Central memory CD8-positive, alpha-beta T cell (primary cell): Measurements from ENCODE around the gene MASP1.

Experiments
- ATAC-seq: fragments of 150-1000 bp; cut with Tn5 transposase; replicated peaks from 2 replicates; pipeline ENCODE4 v1.10.0; 2022; ENCODE audit warnings: mild to moderate bottlenecking, moderate FRiP score, moderate number of reproducible peaks; ENCODE audit not compliant: poor library complexity, severe bottlenecking; ENCODE audit errors: extremely low read depth
- DNase-seq, 2 donors: peaks; one replicate each; pipeline ENCODE4 v3.0.0; 2021; ENCODE audit warnings: low spot score in 2 of 2
- H3K27ac Mint-ChIP-seq: one replicate; pipeline ENCODE4 v1.8.0; 2022; ENCODE audit warnings: low read depth, mild to moderate bottlenecking, moderate library complexity, mixed read lengths
- H3K27me3 Mint-ChIP-seq: one replicate; pipeline ENCODE4 v1.8.0; 2022; ENCODE audit warnings: mixed read lengths
- H3K36me3 Mint-ChIP-seq: one replicate; pipeline ENCODE4 v1.8.0; 2022; ENCODE audit warnings: mild to moderate bottlenecking, moderate library complexity, mixed read lengths; ENCODE audit not compliant: insufficient read depth
- H3K4me1 Mint-ChIP-seq: one replicate; pipeline ENCODE4 v1.8.0; 2022; ENCODE audit warnings: mixed read lengths
- H3K4me3 Mint-ChIP-seq: one replicate; pipeline ENCODE4 v1.8.0; 2022; ENCODE audit warnings: mild to moderate bottlenecking, moderate library complexity, mixed read lengths
- H3K9me3 Mint-ChIP-seq: one replicate; pipeline ENCODE4 v1.8.0; 2022; ENCODE audit warnings: mixed read lengths

Gene MASP1

GRCh38 chr3:187269486-187269885 is 22.1 kb downstream of the MASP1 start:
- Mint-ChIP-seq H3K9me3 (no peaks in the 10 kb centered on the region), H3K27ac (no peak overlapping the region), H3K4me3 (no peak overlapping the region), H3K36me3 (no peaks in the 10 kb centered on the region), H3K4me1 (no peaks in the 10 kb centered on the region), H3K27me3 (peaks cover 44% of the 10 kb centered on the region)
- DNase-seq (no peak), ATAC-seq (no peak)

GRCh38 chr3:187267306-187267705 is 24.2 kb downstream of the MASP1 start:
- Mint-ChIP-seq H3K27me3 (peaks cover 59% of the 10 kb centered on the region), H3K9me3 (no peaks in the 10 kb centered on the region), H3K36me3 (no peaks in the 10 kb centered on the region), H3K4me1 (no peaks in the 10 kb centered on the region), H3K4me3 (no peak overlapping the region), H3K27ac (no peak overlapping the region)
- no peak for ATAC-seq
- no peak for DNase-seq

DNA sequence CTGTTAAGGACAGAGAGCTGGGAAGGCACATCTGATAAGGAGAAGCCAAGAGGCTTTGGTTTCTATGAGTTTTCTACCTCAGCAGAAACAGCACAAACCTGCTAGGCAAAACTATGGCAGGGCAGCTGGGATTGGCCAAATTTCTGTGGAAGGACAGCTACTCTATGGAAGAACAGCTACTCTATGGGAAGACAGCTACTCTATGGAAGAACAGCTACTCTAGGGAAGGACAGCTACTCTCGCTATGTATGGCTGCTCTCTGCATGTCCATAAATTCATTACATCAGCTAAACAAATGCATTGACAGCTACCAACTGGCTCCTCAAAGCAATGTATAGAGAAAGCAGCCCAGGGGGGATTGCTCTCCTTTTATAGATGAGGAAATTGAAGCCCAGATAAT is 24.8 kb downstream of the MASP1 start:
- Mint-ChIP-seq H3K27me3 (peaks cover 65% of the 10 kb centered on the region), H3K4me3 (no peak overlapping the region), H3K27ac (no peak overlapping the region), H3K9me3 (no peaks in the 10 kb centered on the region), H3K4me1 (no peaks in the 10 kb centered on the region), H3K36me3 (no peaks in the 10 kb centered on the region)
- ATAC-seq (no peak), DNase-seq (no peak)

DNA sequence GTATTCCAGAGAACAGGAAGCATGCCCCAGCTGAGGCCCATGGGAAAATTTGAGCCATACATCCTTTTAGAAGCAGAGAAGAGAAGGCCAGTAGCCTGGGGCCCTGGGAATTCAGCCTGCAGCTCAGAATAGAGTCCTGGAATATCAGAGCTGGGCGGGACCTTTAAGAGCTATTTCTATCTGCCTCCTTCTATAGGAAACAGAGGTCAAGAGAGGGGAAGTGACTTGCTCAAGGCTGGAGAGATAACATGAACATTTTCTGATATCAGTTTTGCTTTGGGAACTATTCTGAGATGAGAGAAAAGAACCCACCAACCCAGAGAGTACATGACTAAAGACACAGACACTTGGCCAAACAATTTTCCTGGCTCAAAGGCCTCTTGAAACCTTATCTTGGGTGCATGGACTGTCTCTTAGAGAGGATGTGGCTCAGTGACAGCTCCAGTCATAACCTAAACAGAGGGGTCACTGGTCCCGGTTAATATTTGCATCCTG is 26.0 kb downstream of the MASP1 start:
- Mint-ChIP-seq H3K4me3 (no peak overlapping the region), H3K27me3 (peaks cover 70% of the 10 kb centered on the region), H3K36me3 (no peaks in the 10 kb centered on the region), H3K9me3 (no peaks in the 10 kb centered on the region), H3K4me1 (no peaks in the 10 kb centered on the region), H3K27ac (no peak overlapping the region)
- DNase-seq (no peak), ATAC-seq (no peak)

- no peak for ATAC-seq
- Mint-ChIP-seq H3K36me3 (no peaks in the 10 kb centered on the region), H3K4me1 (no peaks in the 10 kb centered on the region), H3K27me3 (peaks cover 70% of the 10 kb centered on the region), H3K9me3 (no peaks in the 10 kb centered on the region), H3K4me3 (no peak overlapping the region), H3K27ac (no peak overlapping the region)
- no peak for DNase-seq
Observed at GRCh38 chr3:187264911-187265310, 26.6 kb downstream of the MASP1 start.

GRCh38 chr3:187264021-187264420 is 27.5 kb downstream of the MASP1 start:
- no peaks in the 10 kb centered on the region for H3K9me3 Mint-ChIP-seq
- ATAC-seq (no peak), DNase-seq (no peak)
- H3K27ac Mint-ChIP-seq = no peak overlapping the region
- H3K36me3 Mint-ChIP-seq = no peaks in the 10 kb centered on the region
- H3K4me1 Mint-ChIP-seq = no peaks in the 10 kb centered on the region
- no peak overlapping the region for H3K4me3 Mint-ChIP-seq
- H3K27me3 Mint-ChIP-seq = peaks cover 78% of the 10 kb centered on the region

GRCh38 chr3:187263270-187263669 is 28.3 kb downstream of the MASP1 start:
- no peak overlapping the region for H3K4me3 Mint-ChIP-seq
- H3K36me3 Mint-ChIP-seq = no peaks in the 10 kb centered on the region
- H3K27me3 Mint-ChIP-seq = peaks cover 84% of the 10 kb centered on the region
- no peak overlapping the region for H3K27ac Mint-ChIP-seq
- ATAC-seq = no peak
- H3K9me3 Mint-ChIP-seq = no peaks in the 10 kb centered on the region
- no peak for DNase-seq
- no peaks in the 10 kb centered on the region for H3K4me1 Mint-ChIP-seq

- H3K36me3 Mint-ChIP-seq = no peaks in the 10 kb centered on the region
- ATAC-seq = no peak
- no peak for DNase-seq
- H3K27ac Mint-ChIP-seq = no peak overlapping the region
- H3K4me1 Mint-ChIP-seq = no peaks in the 10 kb centered on the region
- H3K27me3 Mint-ChIP-seq = peaks cover 75% of the 10 kb centered on the region
- no peaks in the 10 kb centered on the region for H3K9me3 Mint-ChIP-seq
- no peak overlapping the region for H3K4me3 Mint-ChIP-seq
Observed at GRCh38 chr3:187262360-187262759, 29.2 kb downstream of the MASP1 start.

DNA sequence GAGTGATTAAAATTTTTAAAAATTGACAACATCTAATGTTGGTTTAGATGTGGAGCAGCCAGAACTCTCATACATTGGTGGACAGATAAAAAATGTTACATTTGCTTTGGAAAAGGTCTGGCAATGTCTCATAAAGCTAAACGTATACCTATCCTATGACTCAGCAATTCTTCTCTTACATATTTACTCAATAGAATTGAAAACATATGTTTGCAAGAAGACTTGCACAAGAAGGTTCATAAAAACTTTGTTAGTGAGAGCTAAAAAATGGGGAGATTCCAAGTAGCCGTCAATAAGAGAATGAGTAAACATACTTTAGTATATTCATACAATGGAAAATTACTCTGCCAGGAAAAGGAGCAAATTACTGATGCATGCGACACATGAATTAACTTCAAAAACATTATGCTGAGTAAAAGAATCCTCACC is 30.0 kb downstream of the MASP1 start:
- no peak for DNase-seq
- H3K4me3 Mint-ChIP-seq = no peak overlapping the region
- H3K36me3 Mint-ChIP-seq = no peaks in the 10 kb centered on the region
- no peaks in the 10 kb centered on the region for H3K9me3 Mint-ChIP-seq
- ATAC-seq = no peak
- H3K4me1 Mint-ChIP-seq = no peaks in the 10 kb centered on the region
- no peak overlapping the region for H3K27ac Mint-ChIP-seq
- peaks cover 71% of the 10 kb centered on the region for H3K27me3 Mint-ChIP-seq

DNA sequence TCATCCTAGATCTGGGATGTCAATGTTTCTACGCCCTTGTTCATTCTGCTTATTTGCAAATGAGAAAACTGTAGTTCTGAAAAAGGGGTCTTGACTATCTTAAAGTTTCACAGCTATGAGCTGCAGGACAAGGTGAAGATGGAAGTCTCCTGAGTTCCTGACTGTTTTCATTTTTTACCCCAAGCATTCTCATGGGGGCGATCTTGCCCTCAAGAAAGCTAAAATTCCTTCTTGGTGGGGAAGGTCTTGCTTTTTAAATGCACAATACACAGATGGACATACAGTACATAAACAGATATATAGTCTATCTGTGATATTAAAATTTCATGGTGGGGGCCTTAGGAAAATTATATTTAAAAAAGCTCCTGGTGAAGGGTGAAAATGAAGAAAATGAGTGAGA is 32.4 kb downstream of the MASP1 start:
- DNase-seq = no peak
- ATAC-seq = no peak
- peaks cover 50% of the 10 kb centered on the region for H3K27me3 Mint-ChIP-seq
- H3K27ac Mint-ChIP-seq = no peak overlapping the region
- H3K9me3 Mint-ChIP-seq = no peaks in the 10 kb centered on the region
- no peaks in the 10 kb centered on the region for H3K4me1 Mint-ChIP-seq
- no peak overlapping the region for H3K4me3 Mint-ChIP-seq
- H3K36me3 Mint-ChIP-seq = no peaks in the 10 kb centered on the region

DNA sequence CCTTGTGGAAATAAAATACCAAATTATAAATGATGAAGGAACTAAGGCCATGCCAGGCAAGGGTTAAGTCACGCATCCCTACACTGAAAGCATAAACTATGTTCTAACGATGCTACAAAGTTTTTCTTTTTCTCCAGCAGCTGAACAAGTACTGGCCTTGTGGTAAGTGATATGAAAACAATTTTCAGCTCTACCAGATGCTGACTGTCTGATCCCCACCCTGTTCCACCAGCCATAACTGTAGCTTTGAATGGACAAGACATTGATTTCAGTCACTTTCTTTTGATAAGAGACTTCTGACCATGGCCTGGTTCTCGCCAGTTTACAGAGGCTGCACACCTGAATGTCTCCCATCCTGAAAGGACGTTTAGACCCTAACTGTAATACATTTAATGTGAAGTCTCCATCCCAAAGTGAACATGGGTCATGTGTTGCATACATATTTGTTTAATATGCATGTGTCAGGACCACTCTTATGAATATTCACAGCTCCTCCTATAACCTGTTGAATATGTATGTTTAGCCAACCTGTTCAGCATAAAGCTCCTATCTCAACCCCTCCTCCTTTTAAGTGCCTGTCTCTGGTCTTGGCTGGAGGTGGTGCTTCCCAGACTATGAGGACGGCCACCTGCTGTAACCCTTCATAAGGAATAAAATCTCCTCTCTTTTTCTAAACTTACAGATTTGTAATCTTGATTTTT is 33.4 kb downstream of the MASP1 start:
- no peak for DNase-seq
- Mint-ChIP-seq H3K27me3 (peaks cover 45% of the 10 kb centered on the region), H3K36me3 (no peaks in the 10 kb centered on the region), H3K27ac (no peak overlapping the region), H3K4me3 (no peak overlapping the region), H3K9me3 (no peaks in the 10 kb centered on the region), H3K4me1 (no peaks in the 10 kb centered on the region)
- no peak for ATAC-seq

GRCh38 chr3:187257471-187257870 is 34.1 kb downstream of the MASP1 start:
- Mint-ChIP-seq H3K36me3 (no peaks in the 10 kb centered on the region), H3K9me3 (no peaks in the 10 kb centered on the region), H3K4me3 (no peak overlapping the region), H3K27me3 (peaks cover 38% of the 10 kb centered on the region), H3K4me1 (no peaks in the 10 kb centered on the region), H3K27ac (no peak overlapping the region)
- DNase-seq (no peak), ATAC-seq (no peak)

DNA sequence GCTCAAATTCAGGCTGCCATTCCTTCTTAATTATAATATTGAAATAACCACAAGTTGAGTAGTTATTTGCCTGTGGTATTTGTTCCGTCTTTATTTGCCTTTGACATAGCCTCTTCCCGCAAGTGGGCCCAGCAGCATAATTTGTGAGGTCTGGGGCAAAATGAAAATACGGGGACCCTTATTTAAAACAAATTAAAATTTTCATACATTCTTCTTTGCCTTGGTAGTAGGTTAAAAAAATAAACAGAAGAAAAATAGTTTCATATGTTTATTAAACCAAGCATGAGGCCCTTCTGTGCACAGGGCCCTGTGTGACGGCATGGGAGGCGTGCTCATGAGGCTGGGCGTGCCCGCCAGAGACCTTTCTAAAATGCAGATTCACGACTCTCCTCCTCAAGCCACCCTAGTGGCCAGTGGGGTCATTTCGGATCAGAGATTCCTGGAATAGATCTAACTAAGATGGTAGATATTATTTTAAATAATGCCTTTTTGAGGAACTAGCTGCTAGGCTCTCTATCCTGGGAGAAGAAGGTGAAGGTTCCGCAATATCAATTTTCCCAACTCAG is 35.4 kb downstream of the MASP1 start:
- peaks cover 27% of the 10 kb centered on the region for H3K27me3 Mint-ChIP-seq
- H3K4me1 Mint-ChIP-seq = no peaks in the 10 kb centered on the region
- H3K4me3 Mint-ChIP-seq = no peak overlapping the region
- no peak for ATAC-seq
- H3K9me3 Mint-ChIP-seq = no peaks in the 10 kb centered on the region
- no peak for DNase-seq
- H3K27ac Mint-ChIP-seq = no peak overlapping the region
- H3K36me3 Mint-ChIP-seq = no peaks in the 10 kb centered on the region
